ENCODE data around the gene ALDH3B2. TPM values are rescaled to one million over a fixed set of nuclear protein-coding genes. Genes with fewer than 3 reads are reported as not detected.

ALDH3B2 gene
- total and polyA plus RNA-seq, 2 donors (not counting 1 experiment from before 2014, with no cell fraction given): 0.09 TPM; not detected in 1

GRCh38 chr11:67615728-67616430 is 58.5 kb downstream of the ALDH3B2 start:
- no peaks in the 10 kb centered on the region for H4K20me1 ChIP-seq (ENCODE audit: control insufficient read depth, insufficient read depth, low read length, poor library complexity, severe bottlenecking)
- TF ChIP-seq, protein P1, sequence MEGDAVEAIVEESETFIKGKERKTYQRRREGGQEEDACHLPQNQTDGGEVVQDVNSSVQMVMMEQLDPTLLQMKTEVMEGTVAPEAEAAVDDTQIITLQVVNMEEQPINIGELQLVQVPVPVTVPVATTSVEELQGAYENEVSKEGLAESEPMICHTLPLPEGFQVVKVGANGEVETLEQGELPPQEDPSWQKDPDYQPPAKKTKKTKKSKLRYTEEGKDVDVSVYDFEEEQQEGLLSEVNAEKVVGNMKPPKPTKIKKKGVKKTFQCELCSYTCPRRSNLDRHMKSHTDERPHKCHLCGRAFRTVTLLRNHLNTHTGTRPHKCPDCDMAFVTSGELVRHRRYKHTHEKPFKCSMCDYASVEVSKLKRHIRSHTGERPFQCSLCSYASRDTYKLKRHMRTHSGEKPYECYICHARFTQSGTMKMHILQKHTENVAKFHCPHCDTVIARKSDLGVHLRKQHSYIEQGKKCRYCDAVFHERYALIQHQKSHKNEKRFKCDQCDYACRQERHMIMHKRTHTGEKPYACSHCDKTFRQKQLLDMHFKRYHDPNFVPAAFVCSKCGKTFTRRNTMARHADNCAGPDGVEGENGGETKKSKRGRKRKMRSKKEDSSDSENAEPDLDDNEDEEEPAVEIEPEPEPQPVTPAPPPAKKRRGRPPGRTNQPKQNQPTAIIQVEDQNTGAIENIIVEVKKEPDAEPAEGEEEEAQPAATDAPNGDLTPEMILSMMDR (IDR thresholded peaks at IDR 0.05): no peak
- TF ChIP-seq EZH2 (IDR thresholded peaks at IDR 0.05; ENCODE audit: borderline replicate concordance, insufficient read depth, low read depth, low read length, poor library complexity, severe bottlenecking): no peak
- WGBS (ENCODE audit: insufficient coverage): 51% methylated on average over 33 of the region's 34 CpGs
- no peak overlapping the region for H3K4me3 ChIP-seq (ENCODE audit: control extremely low read depth in 1 of 5, extremely low read depth in 1 of 5, insufficient read depth in 1 of 5, low read depth in 2 of 5, low read length in 4 of 5)
- peak overlapping the region; percentile 80 for H3K27ac Mint-ChIP-seq
- H3K9me3 Mint-ChIP-seq (ENCODE audit: insufficient read depth): no peaks in the 10 kb centered on the region
- peaks cover 32 to 38% of the 10 kb centered on the region in 2 donors for H3K4me1 ChIP-seq (ENCODE audit: control insufficient read depth in 2 of 2, insufficient read depth in 2 of 2, low read length in 2 of 2)
- no peaks in the 10 kb centered on the region for H3K27me3 ChIP-seq (replicated peaks in 1 of 4; ENCODE audit: control extremely low read depth in 1 of 4, control insufficient read depth in 3 of 4, insufficient read depth in 4 of 4, low read length in 3 of 4)
- H3K27me3 Mint-ChIP-seq: no peaks in the 10 kb centered on the region
- DNase-seq: peak; percentile 51
- peaks cover 45% of the 10 kb centered on the region for H3K4me1 Mint-ChIP-seq
- intact Hi-C loops (cut with micrococcal nuclease): no loop called here
- no peak overlapping the region for H3K9ac ChIP-seq (ENCODE audit: low read length)
- no peak overlapping the region for H2AFZ ChIP-seq (ENCODE audit: insufficient read depth, low read depth, low read length, poor library complexity, severe bottlenecking)
- no peak overlapping the region for H3K27ac ChIP-seq (ENCODE audit: low read length in 2 of 2)
- H3K36me3 ChIP-seq (replicated peaks in 1 of 2; ENCODE audit: control extremely low read depth in 1 of 2, control insufficient read depth in 1 of 2, extremely low read depth in 1 of 2, insufficient read depth in 2 of 2, low read length in 1 of 2): peaks cover 0 to 18% of the 10 kb centered on the region in 2 experiments
- POLR2A ChIA-PET: interaction anchor here (0.6 to 3.8 kb wide), 4 partner anchors 8 to 179 kb away, joined by 4 to 31 read pairs (median 7); partner anchors contain the start of gene NUDT8
- ATAC-seq (ENCODE audit: low read depth): no peak
- H3K4me3 Mint-ChIP-seq: peak overlapping the region; percentile 68
- no peaks in the 10 kb centered on the region for H3K9me3 ChIP-seq (ENCODE audit: control extremely low read depth in 1 of 3, control insufficient read depth in 2 of 3, insufficient read depth in 1 of 3, low read length in 2 of 3)
- CTCF ChIA-PET: interaction anchor here (0.8 to 8.0 kb wide), 6 partner anchors 13 to 44 kb away, joined by 3 to 85 read pairs (median 4); partner anchors contain the start of genes GSTP1 and NUDT8
- no peaks in the 10 kb centered on the region for H3K79me2 ChIP-seq (ENCODE audit: control insufficient read depth, insufficient read depth, low read length)
- H3K4me2 ChIP-seq (replicated peaks; ENCODE audit: low read depth, low read length, poor library complexity, severe bottlenecking): peak overlapping the region; percentile 79
